NOMO-1 treated with DMSO at 0.1 percent for 48 hours (cell line): ENCODE measurements around the gene MAGI2.
"Not testable (repeated sequence)": the region's sequence is repeated elsewhere in the genome, so short reads cannot be mapped to it uniquely, and the experiment has no call there.

Source experiments
- DNase-seq: peaks from one replicate; lab custom pipeline; 2025; ENCODE audit not compliant: unreplicated experiment; lab: John Stamatoyannopoulos, UW

The MAGI2 gene

GRCh38 chr7:78261302-78261701, 1192.2 kb downstream of the MAGI2 start:
- DNase-seq: no peak

GRCh38 chr7:78260826-78261225, 1192.6 kb downstream of the MAGI2 start:
- DNase-seq: no peak

DNA sequence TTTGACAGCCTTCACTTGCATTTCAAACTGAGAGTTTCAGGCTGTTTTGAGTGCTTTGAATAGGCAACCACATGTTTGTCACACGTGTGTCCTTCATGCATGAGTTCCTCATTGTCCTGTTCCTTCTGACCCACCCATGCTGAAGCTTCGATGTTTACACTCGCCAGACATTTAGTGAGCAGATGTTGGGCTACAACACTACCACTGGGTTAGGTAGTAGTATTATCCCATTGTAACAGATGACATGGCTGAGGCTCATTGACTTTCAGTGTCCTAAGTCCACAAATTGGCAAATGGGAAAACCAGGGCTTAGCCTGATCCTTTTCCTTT, 1198.8 kb downstream of the MAGI2 start:
- no peak for DNase-seq

GRCh38 chr7:78253850-78254725, 1199.4 kb downstream of the MAGI2 start:
- no peak for DNase-seq

- no peak for DNase-seq
These were observed 1204.6 kb downstream of the MAGI2 start for GRCh38 chr7:78248867-78249266.

DNA sequence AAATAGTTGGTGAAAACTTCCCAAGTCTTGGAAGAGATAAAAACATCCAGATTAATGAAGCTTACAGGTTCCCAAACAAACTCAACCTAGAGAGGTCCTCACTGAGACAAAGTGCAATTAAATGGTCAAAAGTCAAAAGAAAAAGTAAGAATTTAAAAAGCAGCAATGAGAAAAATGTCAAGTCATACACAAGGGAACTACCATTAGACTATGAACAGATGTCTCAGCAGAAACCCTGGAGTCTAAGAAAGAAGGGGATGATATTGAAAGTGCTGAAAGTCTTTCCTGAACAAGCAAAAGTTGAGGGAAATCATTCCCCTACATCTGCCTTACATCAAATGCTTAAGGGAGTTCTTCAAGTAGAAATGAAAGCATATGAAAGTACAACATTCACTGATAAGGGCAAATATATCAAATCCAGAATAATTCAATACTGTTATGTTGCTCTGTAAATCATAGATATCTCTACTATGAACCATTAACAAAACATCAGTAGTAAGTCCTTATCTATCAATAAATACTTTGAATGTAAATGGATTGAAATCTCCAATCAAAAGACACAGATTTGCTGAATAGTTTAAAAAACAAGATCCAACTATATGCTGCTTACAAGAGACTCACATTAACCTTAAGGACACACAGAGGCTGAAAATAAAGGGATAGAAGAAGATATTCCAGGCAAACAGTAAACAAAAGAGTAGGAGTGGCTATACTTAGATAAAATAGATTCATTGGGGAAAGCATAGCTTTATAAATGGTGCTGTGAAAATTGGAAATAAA, 1205.4 kb downstream of the MAGI2 start:
- DNase-seq: no peak

DNA sequence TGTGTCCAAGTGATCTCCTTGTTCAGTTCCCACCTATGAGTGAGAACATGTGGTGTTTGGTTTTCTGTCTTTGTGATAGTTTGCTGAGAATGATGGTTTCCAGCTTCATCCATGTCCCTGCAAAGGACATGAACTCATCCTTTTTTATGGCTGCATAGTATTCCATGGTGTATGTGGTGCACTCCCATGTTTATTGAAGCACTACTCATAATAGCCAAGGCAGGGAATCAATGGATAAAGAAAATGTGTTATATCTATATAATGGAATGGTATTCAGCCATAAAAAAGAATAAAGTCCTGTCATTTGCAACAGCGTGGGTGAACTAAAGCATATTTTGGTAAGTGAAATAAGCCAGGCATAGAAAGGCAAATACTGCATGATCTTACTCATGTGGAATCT, 1213.3 kb downstream of the MAGI2 start:
- DNase-seq: not testable (repeated sequence)

- DNase-seq: no peak
These were observed 1218.8 kb downstream of the MAGI2 start for GRCh38 chr7:78234634-78235033.

DNA sequence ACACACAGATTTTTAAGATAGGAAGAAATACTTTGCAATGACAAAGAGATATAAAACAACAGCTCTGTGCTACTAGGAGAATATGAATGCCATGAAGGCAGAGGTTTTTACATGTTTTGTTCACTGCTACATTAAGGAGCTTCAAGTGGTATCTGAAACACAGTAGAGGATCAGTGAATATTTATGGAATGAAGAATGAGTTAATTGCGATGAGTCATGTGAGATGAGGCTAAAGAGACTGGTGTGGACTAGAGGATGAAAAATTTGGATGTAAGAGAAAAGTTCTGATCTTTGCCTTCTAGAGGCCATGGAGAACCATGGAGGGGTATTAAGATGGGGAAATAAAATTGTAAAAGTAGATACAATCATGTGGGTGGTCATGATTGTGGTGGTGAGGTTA, 1220.7 kb downstream of the MAGI2 start:
- no peak for DNase-seq

GRCh38 chr7:78226059-78226719, 1227.3 kb downstream of the MAGI2 start:
- no peak for DNase-seq

GRCh38 chr7:78225534-78225933, 1227.9 kb downstream of the MAGI2 start:
- DNase-seq: no peak

- DNase-seq: no peak
These were observed 1228.5 kb downstream of the MAGI2 start for GRCh38 chr7:78224923-78225322.

GRCh38 chr7:78223598-78223997, 1229.9 kb downstream of the MAGI2 start:
- DNase-seq: no peak

- no peak for DNase-seq
These were observed 1231.3 kb downstream of the MAGI2 start for GRCh38 chr7:78222001-78222751.

DNA sequence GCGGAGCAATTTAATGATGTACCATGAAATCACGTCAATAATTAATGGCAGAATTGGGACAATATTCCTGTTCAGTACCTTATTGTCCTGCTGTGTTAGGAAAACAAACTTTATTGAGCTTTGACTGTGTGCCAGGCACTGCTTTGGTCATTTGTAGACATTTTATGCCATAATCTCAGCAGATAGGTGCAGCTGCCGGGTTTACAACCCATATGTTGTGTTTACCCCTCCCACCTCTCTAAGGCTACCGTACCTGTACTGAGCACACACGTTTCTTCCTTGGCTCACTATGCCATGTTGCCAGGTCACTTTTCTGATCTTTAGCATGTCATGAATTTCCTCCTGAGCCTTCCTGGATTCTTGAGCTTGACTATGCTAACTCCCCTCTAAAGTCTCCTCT, 1232.7 kb downstream of the MAGI2 start:
- no peak for DNase-seq

DNA sequence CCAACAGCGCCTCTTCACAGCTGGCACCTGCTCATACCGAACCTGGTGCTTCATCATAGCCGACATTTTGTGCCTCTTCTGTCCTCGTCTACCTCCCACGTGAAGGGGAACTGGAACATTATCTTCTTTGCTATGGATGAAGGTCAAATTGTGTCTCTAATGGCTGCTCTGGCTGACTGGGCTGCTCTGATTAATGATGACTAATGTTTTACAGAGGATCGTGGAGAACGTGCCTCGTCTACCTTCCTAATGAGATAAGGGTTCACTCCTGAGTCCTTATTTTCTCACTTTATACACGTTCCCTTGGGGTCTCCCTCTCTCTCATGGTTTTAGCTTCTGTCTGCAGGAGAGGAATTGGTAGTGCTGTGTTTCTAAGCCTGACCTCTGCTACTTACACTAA, 1234.6 kb downstream of the MAGI2 start:
- DNase-seq: no peak

GRCh38 chr7:78218051-78218450, 1235.4 kb downstream of the MAGI2 start:
- no peak for DNase-seq

GRCh38 chr7:78215199-78215598, 1238.3 kb downstream of the MAGI2 start:
- no peak for DNase-seq

DNA sequence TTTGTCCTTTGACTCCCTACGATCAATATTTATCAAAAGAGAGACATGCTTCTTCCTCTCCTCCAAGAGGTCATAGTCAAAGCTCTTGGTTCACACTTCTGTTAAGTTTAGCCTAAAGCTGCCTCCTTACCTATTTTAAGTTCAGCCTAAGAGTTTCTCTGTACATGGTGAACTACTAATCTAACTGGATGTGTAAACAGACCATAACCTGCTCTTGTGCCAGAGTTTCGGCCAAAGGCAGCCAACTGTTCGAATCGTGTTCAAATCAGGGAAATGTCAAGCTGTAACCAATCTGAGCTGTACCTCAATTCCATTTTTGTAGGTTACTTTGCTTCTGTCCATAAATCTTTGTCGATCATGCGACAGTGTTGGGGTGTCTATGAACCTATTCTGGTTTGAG, 1240.1 kb downstream of the MAGI2 start:
- no peak for DNase-seq

DNA sequence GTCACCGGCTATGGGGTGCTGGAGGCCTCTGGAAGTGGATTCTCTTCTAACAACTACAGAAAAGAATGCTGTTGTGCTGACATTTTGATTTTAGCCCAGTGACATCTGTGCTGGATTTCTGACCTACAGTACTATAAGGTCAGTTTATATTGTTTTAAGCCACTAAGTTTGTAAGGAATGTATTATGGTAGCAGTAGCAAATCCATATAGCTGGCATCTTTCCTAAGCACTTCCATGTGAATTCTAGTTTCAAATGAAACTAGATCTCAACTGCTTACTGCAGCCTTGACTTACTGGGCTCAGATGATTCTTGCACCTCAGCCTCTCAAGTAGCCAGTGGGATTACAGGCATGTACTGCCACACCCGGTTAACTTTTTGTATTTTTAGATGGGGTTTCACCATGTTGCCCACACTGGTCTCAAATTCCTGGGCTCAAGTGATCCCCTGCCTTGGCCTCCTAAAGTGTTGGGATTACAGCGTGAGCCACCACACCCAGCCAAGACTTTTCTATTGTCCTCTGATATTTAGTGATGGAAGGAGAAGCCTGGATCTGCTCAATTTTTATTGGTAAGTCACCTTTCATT, 1240.9 kb downstream of the MAGI2 start:
- DNase-seq: no peak

- no peak for DNase-seq
These were observed 1246.2 kb downstream of the MAGI2 start for GRCh38 chr7:78207269-78207668.
